Measurements from ENCODE around the gene HGS. TPM values are rescaled to one million over a fixed set of nuclear protein-coding genes. Genes with fewer than 3 reads are reported as not detected.

HGS gene
- total and polyA plus RNA-seq, 2 experiments from 2014 or later: 59.2 to 128 TPM

- H3K4me3 ChIP-seq: no peak overlapping the region
- no peak overlapping the region for H2AFZ ChIP-seq
- H3K36me3 ChIP-seq (replicated peaks; ENCODE audit: insufficient read depth, low read depth): no peaks in the 10 kb centered on the region
These were observed 16.8 kb downstream of the HGS start for GRCh38 chr17:81700353-81701287.

GRCh38 chr17:81701288-81702071 lies 17.7 kb downstream of the HGS start:
- Histone ChIP-seq H3K27ac (peak overlapping the region; percentile 97), H3K4me3 (peak overlapping the region; percentile 72), H3K4me1 (ENCODE audit: insufficient read depth) (peaks cover 18% of the 10 kb centered on the region), H4K20me1 (ENCODE audit: insufficient read depth, poor library complexity, severe bottlenecking) (peaks cover 16% of the 10 kb centered on the region), H3K9me3 (ENCODE audit: low read depth) (no peaks in the 10 kb centered on the region), H3K9me2 (replicated peaks; ENCODE audit: insufficient read depth) (no peaks in the 10 kb centered on the region), H3K27me3 (no peaks in the 10 kb centered on the region), H3K79me2 (peaks cover 79% of the 10 kb centered on the region), H3K4me2 (peak overlapping the region; percentile 94), H2AFZ (no peak overlapping the region), H3K36me3 (replicated peaks; ENCODE audit: insufficient read depth, low read depth) (no peaks in the 10 kb centered on the region)
- TF ChIP-seq EZH2phosphoT487 (IDR thresholded peaks at IDR 0.05; ENCODE audit: low read depth, severe bottlenecking, unreplicated experiment) (no peak), CTCF (IDR thresholded peaks at IDR 0.05; ENCODE audit: poor library complexity) (peak; percentile 9)
- WGBS (ENCODE audit: low lambda C conversion rate, missing lambda C conversion rate): 86% methylated on average over 23 of the region's 23 CpGs
- peak; percentile 40 for DNase-seq (ENCODE audit: low spot score)

More at GRCh38 chr17:81700353-81701287, 16.8 kb downstream of the HGS start:
- H3K79me2 ChIP-seq: peaks cover 79% of the 10 kb centered on the region
- peaks cover 16% of the 10 kb centered on the region for H4K20me1 ChIP-seq (ENCODE audit: insufficient read depth, poor library complexity, severe bottlenecking)
- no peaks in the 10 kb centered on the region for H3K27me3 ChIP-seq
- TF ChIP-seq CTCF (IDR thresholded peaks at IDR 0.05; ENCODE audit: poor library complexity): no peak
- no peak for TF ChIP-seq EZH2phosphoT487 (IDR thresholded peaks at IDR 0.05; ENCODE audit: low read depth, severe bottlenecking, unreplicated experiment)
- no peak for TF ChIP-seq EZH2 (IDR thresholded peaks at IDR 0.05; ENCODE audit: borderline replicate concordance)
- no peaks in the 10 kb centered on the region for H3K9me2 ChIP-seq (replicated peaks; ENCODE audit: insufficient read depth)
- H3K4me2 ChIP-seq: peak overlapping the region; percentile 94
- peaks cover 18% of the 10 kb centered on the region for H3K4me1 ChIP-seq (ENCODE audit: insufficient read depth)
- 96% methylated on average over 20 of the region's 25 CpGs for WGBS (ENCODE audit: low lambda C conversion rate, missing lambda C conversion rate)
- no peaks in the 10 kb centered on the region for H3K9me3 ChIP-seq (ENCODE audit: low read depth)
- H3K27ac ChIP-seq: no peak overlapping the region
- DNase-seq (ENCODE audit: low spot score): no peak

GRCh38 chr17:81702934-81703746 lies 19.3 kb downstream of the HGS start, which contains the start of gene MRPL12:
Gene MRPL12 (plus strand): TSS chr17:81703367. CDS start chr17:81703502, 135 bp downstream.
- Histone ChIP-seq H3K4me2 (peak within 1 kb of the TSS; percentile 94), H3K36me3 (replicated peaks; ENCODE audit: insufficient read depth, low read depth) (no peaks in the 10 kb centered on the region), H3K9me3 (ENCODE audit: low read depth) (no peaks in the 10 kb centered on the region), H3K27me3 (no peaks in the 10 kb centered on the region), H3K27ac (peak within 1 kb of the TSS; percentile 97), H3K9me2 (replicated peaks; ENCODE audit: insufficient read depth) (no peaks in the 10 kb centered on the region), H3K4me1 (ENCODE audit: insufficient read depth) (peaks cover 18% of the 10 kb centered on the region), H3K4me3 (peak within 1 kb of the TSS; percentile 88), H3K79me2 (peaks cover 70% of the 10 kb centered on the region), H4K20me1 (ENCODE audit: insufficient read depth, poor library complexity, severe bottlenecking) (peaks cover 13% of the 10 kb centered on the region), H2AFZ (peak within 1 kb of the TSS; percentile 82)
- WGBS (ENCODE audit: low lambda C conversion rate, missing lambda C conversion rate): under 1% methylated on average over 69 of the region's 102 CpGs
- TF ChIP-seq EZH2phosphoT487 (IDR thresholded peaks at IDR 0.05; ENCODE audit: low read depth, severe bottlenecking, unreplicated experiment) (no peak), CTCF (IDR thresholded peaks at IDR 0.05; ENCODE audit: poor library complexity) (no peak)
- peak; percentile 98 for DNase-seq (ENCODE audit: low spot score)
